ENCODE data around the gene GALK1.

Gene GALK1

DNA sequence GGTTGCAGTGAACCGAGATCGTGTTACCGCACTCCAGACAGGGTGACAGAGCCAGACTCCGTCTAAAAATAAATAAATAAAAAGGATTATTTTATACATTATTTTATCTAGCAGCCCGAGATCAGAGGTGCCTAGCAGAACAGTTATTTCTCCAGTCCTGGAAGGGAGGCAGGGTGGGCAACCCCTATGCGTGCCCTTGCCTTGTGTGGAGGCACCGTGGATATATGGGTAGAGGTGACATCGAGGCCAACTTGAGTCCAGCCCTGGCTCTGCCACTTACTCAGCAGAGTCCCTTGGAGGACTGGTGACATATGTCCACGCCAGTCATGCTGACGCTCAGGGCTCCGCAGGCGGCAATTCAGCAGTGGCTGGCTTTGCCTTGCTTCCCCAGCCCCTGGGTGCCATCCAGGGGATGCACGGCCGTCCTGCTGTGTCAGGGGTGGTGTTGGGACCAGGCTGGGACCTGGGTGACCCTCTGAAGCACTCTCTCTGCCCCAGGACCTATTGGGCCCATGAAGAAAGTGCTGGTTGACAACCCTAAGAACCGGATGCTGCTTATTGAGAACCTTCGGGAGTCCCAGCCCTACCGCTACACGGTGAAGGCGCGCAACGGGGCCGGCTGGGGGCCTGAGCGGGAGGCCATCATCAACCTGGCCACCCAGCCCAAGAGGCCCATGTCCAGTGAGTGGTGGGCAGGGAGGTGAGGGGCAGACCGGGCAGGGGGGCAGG, 13.2 kb downstream of the GALK1 start:
- Histone ChIP-seq H3K4me3 (no peak overlapping the region), H3K4me1 (peaks cover 46 to 63% (median 59%) of the 10 kb centered on the region in 10 experiments), H3K9me3 (replicated peaks in 1 of 11) (no peaks in the 10 kb centered on the region), H3K36me3 (peaks cover 0 to under 1% (median 0%) of the 10 kb centered on the region in 11 experiments; a peak in 1 of 22 replicates), H3K9ac (no peak overlapping the region), H3K27me3 (no peaks in the 10 kb centered on the region), H3K27ac (no peak overlapping the region), H4K20me1 (no peaks in the 10 kb centered on the region), H3K4me2 (no peak overlapping the region)
- TF ChIP-seq Cebpa-rat (IDR thresholded peaks at IDR 0.05): no peak

- Histone ChIP-seq H3K36me3 (no peaks in the 10 kb centered on the region), H3K9ac (no peak overlapping the region), H3K4me3 (no peak overlapping the region), H3K27ac (no peak overlapping the region), H3K4me2 (no peak overlapping the region), H3K27me3 (no peaks in the 10 kb centered on the region), H3K4me1 (peaks cover 36 to 57% (median 51%) of the 10 kb centered on the region in 10 experiments), H4K20me1 (no peaks in the 10 kb centered on the region), H3K9me3 (replicated peaks in 1 of 11) (no peaks in the 10 kb centered on the region)
- no peak for TF ChIP-seq Cebpa-rat (IDR thresholded peaks at IDR 0.05)
Measured at GRCh38 chr17:75750661-75751423, 14.2 kb downstream of the GALK1 start.

GRCh38 chr17:75749545-75750389, 15.2 kb downstream of the GALK1 start:
- peak overlapping the region in 7 of 11 experiments; percentile 6 to 45 (median 24); a peak in 9 of 22 replicates for H3K9ac ChIP-seq
- no peak for TF ChIP-seq Cebpa-rat (IDR thresholded peaks at IDR 0.05)
- peaks cover 25 to 46% (median 40%) of the 10 kb centered on the region in 10 experiments for H3K4me1 ChIP-seq
- peak overlapping the region; percentile 66 to 91 (median 74) for H3K4me2 ChIP-seq
- H4K20me1 ChIP-seq: no peaks in the 10 kb centered on the region
- no peak overlapping the region; a peak in 1 of 20 replicates for H3K4me3 ChIP-seq
- H3K27ac ChIP-seq: peak overlapping the region in 2 of 11 experiments; percentile 17 to 38; a peak in 3 of 22 replicates
- no peaks in the 10 kb centered on the region for H3K9me3 ChIP-seq (replicated peaks in 1 of 11)
- no peaks in the 10 kb centered on the region for H3K36me3 ChIP-seq
- no peaks in the 10 kb centered on the region for H3K27me3 ChIP-seq

GRCh38 chr17:75748706-75749105, 16.3 kb downstream of the GALK1 start:
- H3K9ac ChIP-seq: no peak overlapping the region
- H3K4me2 ChIP-seq: no peak overlapping the region
- H3K4me3 ChIP-seq: no peak overlapping the region
- no peaks in the 10 kb centered on the region for H3K9me3 ChIP-seq (replicated peaks in 1 of 11)
- no peaks in the 10 kb centered on the region for H4K20me1 ChIP-seq
- peaks cover 15 to 35% (median 30%) of the 10 kb centered on the region in 10 experiments; a peak in 19 of 20 replicates for H3K4me1 ChIP-seq
- H3K36me3 ChIP-seq: no peaks in the 10 kb centered on the region
- H3K27ac ChIP-seq: no peak overlapping the region
- H3K27me3 ChIP-seq: no peaks in the 10 kb centered on the region
- no peak for TF ChIP-seq Cebpa-rat (IDR thresholded peaks at IDR 0.05)

DNA sequence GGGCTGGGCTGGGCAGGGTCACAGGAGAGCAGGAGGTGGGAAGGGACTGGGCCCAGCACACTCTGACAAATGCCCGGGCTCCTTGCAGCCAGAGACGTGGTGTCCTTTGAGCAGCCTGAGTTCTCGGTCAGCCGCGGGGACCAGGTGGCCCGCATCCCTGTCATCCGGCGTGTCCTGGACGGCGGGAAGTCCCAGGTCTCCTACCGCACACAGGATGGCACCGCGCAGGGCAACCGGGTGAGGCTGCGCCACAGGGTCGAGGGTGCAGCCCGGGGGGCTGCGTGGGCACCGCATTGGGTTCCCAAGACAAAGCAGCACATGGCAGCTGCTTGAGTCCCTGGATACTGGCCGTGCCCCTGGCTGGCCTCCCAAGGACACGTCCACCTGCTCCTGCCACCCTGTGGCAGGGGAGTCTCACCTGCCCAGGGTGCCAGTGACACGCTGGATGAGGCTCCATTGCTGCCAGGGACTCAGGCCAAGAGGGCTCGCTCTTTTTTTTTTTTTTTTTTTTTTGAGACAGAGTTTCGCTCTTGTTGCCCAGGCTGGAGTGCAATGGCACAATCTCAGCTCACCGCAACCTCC, 21.3 kb downstream of the GALK1 start:
- H3K9me3 ChIP-seq (replicated peaks in 1 of 11): no peaks in the 10 kb centered on the region
- H3K4me2 ChIP-seq: no peak overlapping the region
- H3K36me3 ChIP-seq: no peaks in the 10 kb centered on the region
- H3K9ac ChIP-seq: no peak overlapping the region
- H3K4me1 ChIP-seq: peaks cover 11 to 35% (median 17%) of the 10 kb centered on the region in 10 experiments
- H4K20me1 ChIP-seq: no peaks in the 10 kb centered on the region
- H3K4me3 ChIP-seq: no peak overlapping the region
- no peaks in the 10 kb centered on the region for H3K27me3 ChIP-seq
- TF ChIP-seq Cebpa-rat (IDR thresholded peaks at IDR 0.05): no peak
- H3K27ac ChIP-seq: no peak overlapping the region

- H3K27ac ChIP-seq: peak overlapping the region in 2 of 11 experiments; percentile 8 to 26; a peak in 2 of 22 replicates
- no peak overlapping the region for H3K4me2 ChIP-seq
- TF ChIP-seq Cebpa-rat (IDR thresholded peaks at IDR 0.05): no peak
- H4K20me1 ChIP-seq: no peaks in the 10 kb centered on the region
- no peak overlapping the region for H3K9ac ChIP-seq
- H3K27me3 ChIP-seq: no peaks in the 10 kb centered on the region
- peaks cover 17 to 41% (median 26%) of the 10 kb centered on the region in 10 experiments for H3K4me1 ChIP-seq
- H3K9me3 ChIP-seq (replicated peaks in 1 of 11): no peaks in the 10 kb centered on the region
- no peaks in the 10 kb centered on the region for H3K36me3 ChIP-seq
- no peak overlapping the region for H3K4me3 ChIP-seq
Measured at GRCh38 chr17:75742337-75742736, 22.7 kb downstream of the GALK1 start.

DNA sequence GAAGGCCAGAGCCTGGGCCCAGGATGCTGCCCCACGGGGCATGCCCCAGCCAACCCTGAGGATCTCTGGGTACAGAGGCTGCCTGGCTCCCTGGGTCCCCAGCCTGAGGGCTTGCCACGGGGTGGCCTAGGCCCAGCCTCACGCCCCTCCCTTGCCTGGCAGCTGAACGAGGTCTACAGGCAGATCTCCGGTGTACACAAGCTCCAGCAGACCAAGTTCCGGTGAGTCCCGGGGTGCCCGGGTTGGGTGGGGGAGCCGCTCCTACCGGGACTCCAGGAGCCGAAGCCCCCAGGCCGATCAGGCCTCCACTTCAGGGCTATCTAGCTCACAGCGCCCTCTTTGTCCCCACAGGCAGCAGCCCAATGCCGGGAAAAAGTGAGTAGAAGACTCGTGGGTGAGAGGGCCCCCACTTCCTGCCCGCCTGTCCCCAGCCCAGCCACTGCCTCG, 24.3 kb downstream of the GALK1 start:
- Histone ChIP-seq H3K9me3 (replicated peaks in 1 of 11) (no peaks in the 10 kb centered on the region), H3K4me2 (peak overlapping the region in 1 of 11 experiments; percentile 7; a peak in 1 of 22 replicates), H3K9ac (peak overlapping the region in 4 of 11 experiments; percentile 3 to 38 (median 17); a peak in 5 of 22 replicates), H3K4me3 (no peak overlapping the region), H3K27me3 (no peaks in the 10 kb centered on the region), H3K36me3 (no peaks in the 10 kb centered on the region), H3K27ac (peak overlapping the region in 8 of 11 experiments; percentile 13 to 90 (median 58); a peak in 14 of 22 replicates), H3K4me1 (peaks cover 14 to 54% (median 29%) of the 10 kb centered on the region in 10 experiments), H4K20me1 (no peaks in the 10 kb centered on the region)
- no peak for TF ChIP-seq Cebpa-rat (IDR thresholded peaks at IDR 0.05)

- no peak overlapping the region for H3K4me3 ChIP-seq
- H3K27ac ChIP-seq: peak overlapping the region in 9 of 11 experiments; percentile 13 to 90 (median 77); a peak in 13 of 22 replicates
- no peaks in the 10 kb centered on the region for H3K36me3 ChIP-seq
Measured at GRCh38 chr17:75740215-75740614, 24.8 kb downstream of the GALK1 start.

More at GRCh38 chr17:75740215-75740614, 24.8 kb downstream of the GALK1 start:
- H3K9me3 ChIP-seq (replicated peaks in 1 of 11): no peaks in the 10 kb centered on the region
- H3K9ac ChIP-seq: peak overlapping the region in 4 of 11 experiments; percentile 3 to 38 (median 17); a peak in 5 of 22 replicates
- peaks cover 14 to 54% (median 29%) of the 10 kb centered on the region in 10 experiments for H3K4me1 ChIP-seq
- TF ChIP-seq Cebpa-rat (IDR thresholded peaks at IDR 0.05): no peak
- H3K4me2 ChIP-seq: peak overlapping the region in 2 of 11 experiments; percentile 7 to 77; a peak in 1 of 22 replicates
- no peaks in the 10 kb centered on the region for H4K20me1 ChIP-seq
- no peaks in the 10 kb centered on the region for H3K27me3 ChIP-seq
